HG03135 (cell line): ENCODE results near the gene SLC22A2.

Experiments
- ATAC-seq: cut with Tn5 transposase; IDR thresholded peaks from one replicate; pipeline ENCODE4 v1.9.1; 2021; ENCODE audit warnings: mild to moderate bottlenecking, moderate library complexity; ENCODE audit not compliant: unreplicated experiment

SLC22A2 gene

GRCh38 chr6:160218810-160219209 is 39.8 kb downstream of the SLC22A2 start:
- no peak for ATAC-seq

DNA sequence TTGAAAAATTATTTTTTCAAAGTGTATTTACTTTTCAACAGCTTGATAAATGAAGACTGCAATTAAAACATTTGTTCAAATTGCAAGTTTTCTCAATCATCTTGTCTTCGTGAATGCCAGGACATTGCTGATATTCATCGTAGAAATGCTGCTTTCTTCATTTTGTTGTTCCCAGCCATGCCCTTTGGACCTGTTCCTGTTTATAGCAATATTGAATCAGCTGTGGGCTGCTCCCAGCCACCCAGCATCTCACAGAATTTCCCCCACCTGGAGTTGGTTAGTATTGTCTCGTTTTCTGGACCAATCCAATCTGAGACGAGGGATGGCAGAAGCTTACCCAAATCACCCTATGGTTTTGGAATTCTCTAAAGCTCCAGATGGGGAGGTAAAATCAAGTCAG is 40.8 kb downstream of the SLC22A2 start:
- no peak for ATAC-seq

- ATAC-seq: no peak
Measured at GRCh38 chr6:160217073-160217472, 41.5 kb downstream of the SLC22A2 start.

DNA sequence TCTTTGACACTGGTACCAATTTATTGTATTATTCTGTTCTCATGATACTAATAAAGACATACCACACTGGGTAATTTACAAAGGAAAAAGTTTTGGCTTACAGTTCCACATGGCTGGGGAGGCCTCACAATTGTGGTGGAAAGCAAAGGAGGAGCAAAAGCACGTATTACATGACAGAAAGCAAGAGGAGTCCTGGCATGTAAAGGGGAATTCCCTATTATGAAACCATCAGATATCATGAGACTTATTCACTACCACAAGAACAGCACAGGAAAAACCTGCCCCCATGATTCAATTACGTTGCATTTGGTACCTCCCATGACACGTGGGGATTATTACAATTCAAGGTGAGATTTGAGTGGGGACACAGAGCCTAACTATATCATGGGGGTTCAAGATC is 43.4 kb downstream of the SLC22A2 start:
- no peak for ATAC-seq

DNA sequence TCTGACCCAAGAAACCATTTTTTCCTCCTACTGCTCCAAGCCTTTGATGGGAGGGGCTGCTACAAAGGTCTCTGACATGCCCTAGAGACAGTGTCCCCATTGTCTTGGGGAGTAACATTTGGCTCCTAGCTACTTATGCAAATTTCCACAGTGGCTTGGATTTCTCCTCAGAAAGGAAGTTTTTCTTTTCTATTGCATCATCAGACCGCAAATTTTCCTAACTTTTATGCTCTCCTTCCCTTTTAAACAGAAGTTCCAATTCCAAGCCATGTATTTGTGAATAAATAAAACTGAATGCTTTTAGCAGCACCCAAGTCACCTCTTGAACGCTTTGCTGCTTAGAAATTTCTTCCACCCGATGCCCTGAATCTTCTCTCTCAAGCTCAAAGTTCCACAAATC is 51.0 kb downstream of the SLC22A2 start:
- ATAC-seq: no peak

DNA sequence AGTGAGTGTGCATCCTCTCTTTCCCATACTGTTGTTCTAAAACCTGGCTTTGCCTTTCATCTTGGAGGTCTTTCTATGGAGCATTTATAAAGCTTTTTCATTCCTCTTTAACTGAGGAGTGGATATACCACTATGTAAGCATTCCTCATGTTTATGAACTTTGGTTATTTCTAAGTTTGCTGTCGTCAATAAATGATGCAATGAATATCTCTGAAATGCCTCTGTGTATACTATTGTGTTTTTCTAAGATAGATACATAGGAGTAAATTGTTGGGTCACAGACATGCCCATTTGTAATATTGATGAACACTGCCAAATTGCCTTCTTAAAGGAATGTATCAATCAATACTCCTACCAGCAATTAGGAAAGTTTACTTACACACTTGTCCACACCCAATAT is 53.9 kb downstream of the SLC22A2 start:
- ATAC-seq: no peak

DNA sequence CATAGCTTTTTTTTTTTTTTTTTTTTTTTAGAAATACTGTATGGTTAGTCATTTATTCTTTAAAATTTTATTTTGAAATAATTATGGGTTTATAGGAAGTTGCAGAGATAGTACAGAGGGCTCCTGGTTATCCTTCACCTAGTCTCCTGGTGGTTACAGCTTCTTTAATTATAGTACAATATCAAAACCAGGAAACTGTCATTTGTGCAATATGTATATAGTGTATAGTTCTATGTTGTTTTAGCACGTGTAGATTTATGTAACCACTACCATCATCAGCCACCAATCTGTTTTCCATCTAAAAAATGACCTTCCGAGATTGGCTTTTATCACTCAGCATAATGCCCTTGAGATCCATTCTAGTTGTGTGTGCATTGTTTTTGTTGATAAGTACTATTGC is 54.7 kb downstream of the SLC22A2 start:
- ATAC-seq: no peak

GRCh38 chr6:160203522-160203921 is 55.1 kb downstream of the SLC22A2 start:
- ATAC-seq: no peak

DNA sequence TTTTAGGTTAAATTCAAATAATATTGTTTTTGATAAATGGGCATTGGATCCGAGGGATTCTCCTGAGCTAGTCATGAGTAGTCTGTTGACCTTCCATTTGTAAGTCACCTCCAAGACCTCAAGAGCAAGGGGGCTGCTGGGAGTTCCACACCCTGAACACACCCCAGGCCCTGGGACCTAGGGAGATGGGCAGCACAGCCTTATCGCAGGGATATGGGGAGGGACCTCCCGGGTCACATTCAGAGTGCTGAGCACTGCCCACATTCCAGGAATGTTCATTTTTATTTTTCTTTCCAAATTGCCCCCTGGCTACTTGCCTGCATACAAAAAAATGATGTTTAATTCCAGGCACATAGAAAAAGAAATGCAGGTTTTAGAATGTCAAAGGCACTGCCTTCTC is 55.5 kb downstream of the SLC22A2 start:
- no peak for ATAC-seq

DNA sequence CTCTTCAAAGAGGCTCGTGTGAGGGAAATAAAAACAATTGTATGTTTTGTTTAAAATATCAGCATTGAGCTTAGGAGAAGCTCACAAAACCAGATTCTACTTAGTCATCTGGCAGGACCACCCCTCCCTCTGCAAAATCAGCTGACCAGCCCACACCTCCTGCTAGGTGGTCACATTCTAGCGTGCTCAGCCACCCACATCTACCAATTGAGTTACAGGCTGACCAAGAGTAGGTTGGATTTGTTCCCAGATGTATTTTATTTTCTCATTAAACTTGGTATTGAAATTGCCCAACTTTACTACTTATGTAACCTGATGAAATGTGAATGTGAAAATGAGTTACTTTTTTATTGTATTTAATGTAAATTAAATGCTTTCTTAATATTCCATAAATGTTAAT is 56.2 kb downstream of the SLC22A2 start:
- no peak for ATAC-seq

DNA sequence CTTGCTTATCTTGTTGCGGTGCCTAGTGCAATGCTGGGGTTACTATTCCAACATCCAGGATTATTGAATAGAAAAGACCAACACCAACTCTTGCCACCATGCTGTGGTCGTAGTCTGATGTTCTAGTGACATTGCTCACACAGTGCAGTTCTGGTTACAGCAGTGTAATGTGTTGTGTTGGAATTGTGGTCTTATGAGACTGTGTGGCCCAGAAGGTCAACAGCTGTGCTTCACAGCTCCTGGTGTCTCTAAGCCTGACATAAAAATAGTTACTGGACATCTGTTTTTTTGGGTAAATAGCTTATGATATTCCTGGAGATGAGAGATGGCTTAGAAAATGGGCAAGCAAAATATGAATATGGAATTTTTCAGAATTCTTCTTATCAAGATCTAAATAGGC is 57.6 kb downstream of the SLC22A2 start:
- ATAC-seq: no peak

DNA sequence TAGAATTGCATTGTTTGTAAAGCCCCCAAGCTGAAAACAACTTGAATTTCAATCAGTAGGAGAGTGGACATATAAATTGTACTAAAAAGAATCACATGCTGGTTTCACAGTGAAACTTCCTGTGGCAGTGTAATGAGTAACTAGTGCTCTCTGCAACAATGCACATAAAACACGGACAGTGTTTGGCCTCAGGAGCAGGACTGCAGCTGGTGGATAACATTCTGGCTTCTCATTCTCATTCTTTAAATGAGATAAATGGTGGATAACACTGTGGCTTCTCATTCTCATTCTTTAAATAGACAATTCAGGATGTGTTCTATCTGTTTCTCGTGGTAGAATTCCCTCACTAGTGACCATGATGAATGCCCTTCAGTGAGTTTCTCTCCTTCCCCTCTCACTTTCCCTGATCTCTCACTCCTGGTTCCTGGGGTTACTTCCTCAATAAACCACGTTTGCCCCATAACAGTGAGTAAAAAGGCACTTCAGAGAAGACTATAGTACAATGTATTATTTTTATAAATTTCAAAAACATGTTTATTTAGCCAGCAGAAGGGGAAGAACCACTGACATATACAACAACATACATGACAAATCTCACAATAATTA is 59.9 kb downstream of the SLC22A2 start:
- peak; percentile 91 for ATAC-seq

DNA sequence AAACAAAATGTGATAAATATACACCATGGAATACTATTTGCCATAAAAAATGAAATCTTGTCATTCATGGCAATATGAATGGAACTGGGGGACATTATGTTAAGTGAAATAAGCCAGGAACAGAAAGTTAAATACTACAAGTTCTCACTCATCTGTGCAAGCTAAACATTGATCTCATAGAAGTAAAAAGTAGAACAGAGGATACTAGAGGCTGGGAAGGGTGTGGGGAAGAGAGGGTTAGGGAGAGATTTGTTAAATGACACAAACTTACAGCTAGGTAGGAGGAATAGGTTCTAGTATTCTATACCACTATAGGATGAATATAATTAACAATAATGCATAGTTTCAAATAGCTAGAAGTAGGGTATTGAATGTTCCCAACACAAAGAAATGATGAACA is 61.0 kb downstream of the SLC22A2 start:
- ATAC-seq: no peak

GRCh38 chr6:160194808-160195207 is 63.8 kb downstream of the SLC22A2 start:
- ATAC-seq: no peak

DNA sequence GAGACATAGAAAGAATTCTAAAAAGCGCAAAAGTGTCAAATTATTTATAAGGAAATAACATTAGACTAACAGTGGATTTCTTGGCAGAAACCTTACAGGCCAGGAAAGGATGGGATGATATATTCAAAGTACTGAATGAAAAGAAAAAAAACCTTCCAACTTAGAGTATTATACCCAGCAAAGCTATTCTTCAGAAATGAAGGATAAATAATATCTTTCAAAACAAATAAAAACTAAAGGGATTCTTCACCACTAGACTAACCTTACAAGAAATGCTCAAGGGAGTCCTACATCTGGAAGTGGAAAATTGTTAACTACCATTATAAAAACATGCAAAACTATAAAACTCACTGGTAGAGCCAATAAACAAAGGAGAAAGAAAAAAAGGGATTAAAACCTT is 65.8 kb downstream of the SLC22A2 start:
- ATAC-seq: no peak

DNA sequence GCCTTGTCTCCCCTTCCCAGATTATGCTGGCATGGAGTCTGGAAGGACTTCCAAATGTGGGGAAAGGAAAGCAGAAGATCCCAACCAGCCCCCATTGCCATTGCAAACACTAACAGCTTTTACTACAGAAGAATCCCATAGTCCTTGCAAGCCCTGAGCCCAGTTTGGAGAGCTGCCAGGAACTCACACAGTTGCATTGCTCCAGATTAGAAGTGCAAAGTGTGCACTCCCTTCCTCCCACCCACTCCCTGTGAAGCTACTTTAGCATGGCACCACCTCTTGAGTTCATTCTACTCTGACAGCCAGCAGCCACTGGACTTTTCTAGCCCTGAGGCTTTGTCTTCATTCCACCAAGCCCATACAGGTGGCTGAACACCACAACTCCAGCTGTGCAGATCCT is 67.6 kb downstream of the SLC22A2 start:
- ATAC-seq: no peak

- no peak for ATAC-seq
Measured at GRCh38 chr6:160190081-160190480, 68.5 kb downstream of the SLC22A2 start.

DNA sequence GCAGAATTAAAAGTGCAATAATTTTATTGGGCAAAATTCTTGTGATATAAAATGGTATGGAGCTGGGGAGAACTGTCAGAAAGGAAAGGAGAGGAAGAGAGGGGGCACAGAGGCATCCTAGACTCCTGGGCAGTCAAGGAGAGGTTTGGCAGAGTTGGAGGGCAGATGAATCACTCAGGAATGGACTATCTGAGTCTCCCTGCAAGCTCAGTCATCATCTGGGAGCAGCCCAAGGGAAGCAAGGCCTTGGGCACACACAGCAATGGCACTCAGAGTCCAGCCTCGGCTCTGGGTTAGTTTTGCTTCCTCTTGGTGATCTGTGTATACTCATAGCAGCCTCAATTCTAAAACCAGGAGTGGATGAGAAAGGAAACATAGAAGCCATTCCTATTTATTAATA is 69.8 kb downstream of the SLC22A2 start:
- ATAC-seq: no peak

DNA sequence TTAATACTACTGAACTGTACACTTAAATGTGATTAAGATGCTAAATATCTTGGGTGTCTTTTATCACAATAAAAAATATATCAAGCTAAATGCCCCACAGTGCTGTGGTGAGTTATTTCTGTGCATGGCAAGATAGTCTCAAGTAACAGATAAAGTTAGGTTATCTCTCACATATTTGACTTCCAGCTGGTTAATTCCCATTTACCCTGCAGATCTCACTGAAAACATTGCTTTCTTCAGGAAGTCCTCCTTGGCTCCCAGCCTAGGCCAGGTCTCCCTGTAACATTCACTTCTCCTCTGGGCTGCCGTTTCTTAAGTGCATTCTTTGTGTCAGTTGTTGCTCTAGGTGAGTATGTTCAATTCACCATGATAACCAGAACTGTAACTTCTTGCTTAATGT is 77.9 kb downstream of the SLC22A2 start:
- no peak for ATAC-seq

- no peak for ATAC-seq
Measured at GRCh38 chr6:160178271-160178670, 80.3 kb downstream of the SLC22A2 start.

DNA sequence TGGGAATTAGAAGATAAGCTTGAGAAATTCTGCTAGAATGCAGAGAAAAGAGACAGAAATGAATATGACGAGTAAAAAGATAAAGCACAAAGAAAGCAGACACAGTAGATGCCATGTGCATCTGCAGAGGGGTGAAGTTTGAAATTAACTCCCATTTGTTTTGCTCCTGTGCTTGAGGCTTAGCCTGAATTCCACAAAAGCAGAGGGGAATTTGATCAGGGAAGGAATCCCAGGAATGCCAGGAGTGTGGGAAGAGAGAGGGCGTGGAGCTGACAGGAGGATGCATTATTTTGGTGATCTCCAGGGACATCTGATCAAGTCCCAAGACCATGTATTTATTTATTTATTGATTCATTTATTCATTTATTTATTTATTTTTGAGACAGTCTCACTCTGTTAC is 81.4 kb downstream of the SLC22A2 start:
- ATAC-seq: no peak

- ATAC-seq: no peak
Measured at GRCh38 chr6:160174681-160175080, 83.9 kb downstream of the SLC22A2 start.

- ATAC-seq: no peak
Measured at GRCh38 chr6:160173806-160174527, 84.7 kb downstream of the SLC22A2 start.
